Activated CD8-positive, alpha-beta memory T cell treated with anti-CD3 and anti-CD28 coated beads, Interleukin-2, amount 50 U/mL, for 1 hour (primary cell): Measurements from ENCODE around the gene PARD3B.
A peak's percentile ranks its signal among the peaks of the same experiment; 100 is the strongest.
"Not testable (repeated sequence)": the region's sequence is repeated elsewhere in the genome, so short reads cannot be mapped to it uniquely, and the experiment has no call there.

Experiments
- DNase-seq: peaks from one replicate; pipeline ENCODE4 v3.0.0-alpha.2; 2020; ENCODE audit errors: extremely low read depth

PARD3B gene

GRCh38 chr2:205193125-205193835, 648.0 kb downstream of the PARD3B start:
- DNase-seq: no peak

GRCh38 chr2:205193836-205194228, 648.6 kb downstream of the PARD3B start:
- DNase-seq: no peak

GRCh38 chr2:205197468-205198139, 652.3 kb downstream of the PARD3B start:
- DNase-seq: peak; percentile 7

- no peak for DNase-seq
Observed at GRCh38 chr2:205198140-205198525, 652.9 kb downstream of the PARD3B start.

GRCh38 chr2:205199165-205199850, 654.0 kb downstream of the PARD3B start:
- DNase-seq: no peak

GRCh38 chr2:205210494-205210893, 665.2 kb downstream of the PARD3B start:
- no peak for DNase-seq

GRCh38 chr2:205212357-205212756, 667.1 kb downstream of the PARD3B start:
- no peak for DNase-seq

GRCh38 chr2:205216092-205216491, 670.8 kb downstream of the PARD3B start:
- DNase-seq: no peak

- DNase-seq: no peak
Observed at GRCh38 chr2:205216580-205216979, 671.3 kb downstream of the PARD3B start.

GRCh38 chr2:205217004-205217403, 671.7 kb downstream of the PARD3B start:
- no peak for DNase-seq

GRCh38 chr2:205218056-205218455, 672.8 kb downstream of the PARD3B start:
- no peak for DNase-seq

GRCh38 chr2:205218816-205219215, 673.5 kb downstream of the PARD3B start:
- DNase-seq: not testable (repeated sequence)

- DNase-seq: no peak
Observed at GRCh38 chr2:205220559-205220958, 675.3 kb downstream of the PARD3B start.

- no peak for DNase-seq
Observed at GRCh38 chr2:205232086-205232485, 686.8 kb downstream of the PARD3B start.

- DNase-seq: no peak
Observed at GRCh38 chr2:205235434-205235833, 690.2 kb downstream of the PARD3B start.

- DNase-seq: no peak
Observed at GRCh38 chr2:205237524-205237923, 692.2 kb downstream of the PARD3B start.

- DNase-seq: no peak
Observed at GRCh38 chr2:205245001-205245400, 699.7 kb downstream of the PARD3B start.

- no peak for DNase-seq
Observed at GRCh38 chr2:205245652-205246051, 700.4 kb downstream of the PARD3B start.

GRCh38 chr2:205259121-205259520, 713.8 kb downstream of the PARD3B start:
- no peak for DNase-seq

- no peak for DNase-seq
Observed at GRCh38 chr2:205261516-205262020, 716.3 kb downstream of the PARD3B start.

GRCh38 chr2:205267323-205267722, 722.0 kb downstream of the PARD3B start:
- no peak for DNase-seq

- no peak for DNase-seq
Observed at GRCh38 chr2:205270689-205271088, 725.4 kb downstream of the PARD3B start.

GRCh38 chr2:205273148-205273547, 727.9 kb downstream of the PARD3B start:
- no peak for DNase-seq
